Forelimb muscle (tissue), 1 donor: ENCODE results near the gene GPR142. TPM values are rescaled to one million over a fixed set of nuclear protein-coding genes. Genes with fewer than 3 reads are reported as not detected.

Experiments
- DNase-seq: peaks from one replicate; pipeline ENCODE4 v3.0.0-alpha.2; 2013; ENCODE audit warnings: low read depth
- polyA plus RNA-seq: library from polyadenylated mRNA; unstranded; fragments of 120-200 nt; gene quantifications from one replicate; pipeline ENCODE4 v1.2.1, GENCODE V29; 2013; ENCODE audit not compliant: insufficient read length

Gene GPR142
- polyA plus RNA-seq: 0.20 TPM

DNA sequence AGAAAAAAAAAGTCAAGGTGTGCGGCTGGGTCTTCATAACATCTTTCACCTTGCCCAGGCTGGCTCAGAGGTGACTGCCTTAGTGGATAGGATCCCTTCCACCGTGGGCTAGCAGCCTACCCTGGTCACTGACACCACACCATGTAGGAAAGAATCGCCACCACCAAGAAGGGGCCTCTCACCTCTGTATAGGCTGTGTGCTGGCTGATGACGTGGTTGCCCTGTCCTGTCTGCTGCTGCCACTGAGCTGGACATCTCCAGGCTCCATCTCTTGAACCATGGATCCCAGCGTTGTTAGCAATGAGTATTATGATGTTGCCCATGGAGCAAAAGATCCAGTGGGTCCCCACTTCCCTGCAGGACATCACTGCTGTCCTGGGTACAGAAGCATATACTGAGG lies at the start of gene GPR142:
Gene GPR142, plus strand, starts transcription at position 301 of the 400 bp plus-strand sequence. CDS start 2,035 bp downstream, outside the sequence.
- no peak for DNase-seq

GRCh38 chr17:74318391-74318790 lies 48.9 kb upstream of the GPR142 start:
- no peak for DNase-seq

- no peak for DNase-seq
Observed at GRCh38 chr17:74324521-74324920, 42.8 kb upstream of the GPR142 start.

- no peak for DNase-seq
Observed at GRCh38 chr17:74325376-74325742, 41.9 kb upstream of the GPR142 start.

- no peak for DNase-seq
Observed at GRCh38 chr17:74325743-74326379, 41.4 kb upstream of the GPR142 start, which contains the start of gene KIF19. KIF19 (plus strand) TSS chr17:74326226; CDS start chr17:74326350, 124 bp downstream.

- no peak for DNase-seq
Observed at GRCh38 chr17:74326506-74326905, 40.8 kb upstream of the GPR142 start.

DNA sequence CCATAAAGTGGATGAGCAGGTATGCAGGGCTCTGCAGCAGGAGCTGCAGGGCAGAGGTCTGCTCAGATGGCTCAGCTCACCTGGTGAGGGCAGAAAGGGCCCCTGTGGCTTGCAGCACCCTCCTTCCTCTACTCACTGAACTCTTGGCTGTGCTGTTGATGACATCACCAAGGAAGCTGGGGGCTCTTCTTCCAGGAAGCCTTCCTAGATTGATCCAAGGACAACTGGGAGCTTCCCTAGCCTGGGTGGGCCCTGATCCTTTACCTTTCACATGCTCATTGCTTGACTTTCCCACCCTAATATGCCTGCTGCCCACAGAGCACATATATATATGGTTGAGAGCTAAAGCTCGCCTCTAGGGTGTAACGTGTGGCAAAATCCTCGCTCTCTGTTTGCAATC lies 38.8 kb upstream of the GPR142 start:
- no peak for DNase-seq

DNA sequence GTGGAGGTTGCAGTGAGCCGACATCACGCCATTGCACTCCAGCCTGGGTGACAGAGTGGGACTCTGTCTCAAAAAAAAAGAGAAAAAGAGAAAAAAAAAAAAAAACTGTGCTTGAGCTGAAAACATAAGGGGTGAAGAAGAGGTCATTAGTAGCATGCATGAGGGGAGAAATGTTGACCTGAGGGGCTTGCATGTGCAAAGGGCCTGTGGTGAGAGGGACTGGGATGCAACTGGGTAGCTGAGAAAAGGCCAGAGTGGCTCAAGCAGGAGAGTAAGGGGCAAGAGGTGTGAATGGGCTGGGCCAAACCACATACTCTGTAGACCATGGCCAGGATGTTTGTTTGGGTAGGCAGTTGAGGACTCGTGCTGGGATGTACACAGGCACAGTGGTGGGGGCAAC lies 37.9 kb upstream of the GPR142 start:
- no peak for DNase-seq

DNA sequence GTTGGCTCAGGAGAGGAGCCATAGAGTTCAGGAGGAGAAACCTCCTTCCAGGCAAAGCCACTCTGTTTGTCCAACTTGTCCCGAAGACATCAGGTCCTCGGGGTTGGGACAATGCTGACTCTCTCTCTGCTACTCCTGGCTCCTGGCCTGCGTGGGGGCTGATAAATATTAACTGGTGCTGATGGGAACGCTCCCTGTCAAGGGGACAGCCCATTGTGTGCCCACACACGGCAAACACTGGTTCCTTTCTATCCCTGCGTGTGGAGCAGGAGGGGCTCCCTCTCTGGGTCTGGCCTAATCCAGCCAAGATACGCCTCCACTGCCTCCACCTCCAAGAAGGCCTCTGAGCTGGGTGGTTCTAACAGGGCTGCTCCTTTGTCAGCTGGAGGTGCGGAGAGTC lies 36.9 kb upstream of the GPR142 start:
- DNase-seq: no peak

DNA sequence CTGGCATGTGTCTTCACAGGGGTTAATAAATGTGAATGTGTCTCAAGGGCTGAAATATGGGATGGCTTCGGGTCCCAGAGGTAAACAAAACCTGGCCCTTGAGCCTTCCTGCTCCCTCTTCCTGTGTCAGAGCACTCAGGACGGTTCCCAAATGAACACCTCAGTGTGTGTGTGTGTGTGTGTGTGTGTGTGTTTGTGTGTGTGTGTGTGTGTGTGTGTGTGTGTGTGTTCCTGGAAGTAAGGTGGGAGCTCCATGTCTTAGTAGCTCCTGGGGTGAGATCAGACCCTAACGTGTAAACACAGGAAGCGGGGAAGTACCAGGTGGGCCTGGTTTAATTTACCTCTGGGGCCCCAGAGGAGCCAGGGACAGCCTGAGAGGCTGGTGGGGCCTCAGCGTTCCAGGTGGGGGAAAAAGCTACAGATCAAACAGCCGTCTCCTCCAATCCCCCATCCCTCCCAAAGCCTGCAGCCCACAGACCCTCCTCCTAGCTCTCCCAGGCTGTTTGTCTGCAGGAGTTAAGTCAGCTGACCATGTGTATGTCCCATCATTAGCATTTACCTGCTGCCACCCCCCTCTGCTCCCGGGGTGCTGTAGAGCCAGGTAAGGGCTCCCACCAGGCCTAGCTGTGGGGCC lies 35.2 kb upstream of the GPR142 start:
- DNase-seq: no peak

DNA sequence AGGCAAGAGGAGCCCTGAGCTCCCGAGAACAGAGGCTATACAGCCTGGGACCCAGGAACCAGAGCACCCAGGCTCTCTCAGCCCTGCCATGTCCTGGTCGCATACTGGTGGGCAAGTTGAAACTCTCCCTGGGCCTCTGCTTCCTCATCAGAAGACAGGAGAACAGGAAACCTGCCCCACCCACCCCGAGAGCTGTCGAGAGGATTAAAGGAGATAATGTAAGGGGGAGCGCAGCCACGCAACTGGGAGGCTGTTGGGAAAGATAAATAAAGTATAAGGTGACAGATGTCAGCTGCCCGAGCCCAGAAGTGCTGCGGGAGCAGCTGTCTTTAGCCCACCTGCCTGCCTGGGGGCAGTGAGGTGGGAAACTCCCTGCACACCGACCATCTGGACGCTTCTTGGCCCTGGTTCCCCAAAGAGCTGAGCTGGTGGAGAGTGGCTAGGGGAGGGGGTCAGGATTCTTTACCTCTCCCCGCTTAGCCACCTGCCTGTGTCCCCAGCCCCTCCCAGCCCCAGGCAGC lies 34.5 kb upstream of the GPR142 start:
- no peak for DNase-seq

DNA sequence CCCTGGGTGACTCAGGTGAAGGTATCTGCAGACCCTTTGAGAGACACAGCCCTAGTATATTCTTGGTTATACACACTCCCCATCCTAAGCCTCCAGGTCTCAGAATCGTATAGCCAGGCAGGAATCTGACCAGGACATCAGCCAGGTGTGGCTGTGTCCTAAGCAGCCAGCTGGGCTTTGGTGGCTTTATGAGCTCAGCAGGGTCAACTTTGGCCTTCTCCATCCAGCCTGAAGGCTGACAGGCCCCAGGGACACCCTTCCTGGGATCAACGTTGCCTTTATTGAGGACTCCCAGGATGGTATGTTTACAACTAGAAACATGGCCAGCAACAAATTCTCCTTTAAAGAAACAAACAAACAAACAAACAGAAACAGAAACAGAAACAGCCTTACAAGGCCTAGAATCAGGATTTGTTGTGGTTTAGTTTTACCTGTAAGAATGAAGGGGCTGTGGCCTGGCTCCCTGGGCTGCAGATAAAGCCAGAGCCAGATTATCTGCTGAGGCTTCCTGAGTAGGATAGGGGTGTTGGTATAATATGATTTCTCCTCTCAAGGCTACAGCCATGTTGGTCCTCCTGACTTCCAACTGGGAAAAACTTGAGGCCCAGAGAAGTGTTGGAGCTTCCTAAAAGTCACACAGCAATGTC lies 32.8 kb upstream of the GPR142 start:
- DNase-seq: no peak

- DNase-seq: no peak
Observed at GRCh38 chr17:74335529-74336062, 31.7 kb upstream of the GPR142 start.

- DNase-seq: no peak
Observed at GRCh38 chr17:74336307-74336706, 31.0 kb upstream of the GPR142 start.

GRCh38 chr17:74337834-74338500 lies 29.3 kb upstream of the GPR142 start:
- DNase-seq: no peak

- no peak for DNase-seq
Observed at GRCh38 chr17:74339537-74340195, 27.6 kb upstream of the GPR142 start.

GRCh38 chr17:74340470-74341023 lies 26.8 kb upstream of the GPR142 start:
- no peak for DNase-seq

DNA sequence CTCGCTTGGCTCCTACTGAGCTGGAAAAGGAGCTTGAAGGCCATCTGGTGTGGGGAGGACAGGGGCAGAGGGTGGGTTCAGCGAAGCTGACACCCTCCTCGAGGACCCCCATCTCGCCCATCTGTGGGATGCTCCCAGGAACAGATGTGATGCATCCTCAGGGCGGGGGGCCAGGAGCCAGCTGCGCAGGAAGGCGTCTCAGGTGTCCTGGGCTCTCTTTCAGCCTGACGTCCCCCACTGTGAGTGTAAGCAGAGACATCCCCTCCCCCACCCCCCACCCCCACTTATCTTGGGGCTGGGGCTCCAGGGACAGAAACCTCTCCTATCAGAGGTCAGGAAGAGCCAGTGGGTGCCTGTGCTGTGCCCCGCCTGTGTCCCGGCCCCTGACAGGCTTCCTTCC lies 25.1 kb upstream of the GPR142 start:
- no peak for DNase-seq

- no peak for DNase-seq
Observed at GRCh38 chr17:74343121-74343520, 24.2 kb upstream of the GPR142 start.

GRCh38 chr17:74343526-74344284 lies 23.6 kb upstream of the GPR142 start:
- DNase-seq: no peak
